Activated effector memory CD4-positive, alpha-beta T cell treated with Interleukin-2 at 50 U/mL for 16 hours (primary cell): ENCODE results near the gene MDH1B.
"Not testable (repeated sequence)": the region's sequence is repeated elsewhere in the genome, so short reads cannot be mapped to it uniquely, and the experiment has no call there.

Experiments
- DNase-seq: peaks from one replicate; pipeline ENCODE4 v3.0.0-alpha.2; 2020

MDH1B gene

DNA sequence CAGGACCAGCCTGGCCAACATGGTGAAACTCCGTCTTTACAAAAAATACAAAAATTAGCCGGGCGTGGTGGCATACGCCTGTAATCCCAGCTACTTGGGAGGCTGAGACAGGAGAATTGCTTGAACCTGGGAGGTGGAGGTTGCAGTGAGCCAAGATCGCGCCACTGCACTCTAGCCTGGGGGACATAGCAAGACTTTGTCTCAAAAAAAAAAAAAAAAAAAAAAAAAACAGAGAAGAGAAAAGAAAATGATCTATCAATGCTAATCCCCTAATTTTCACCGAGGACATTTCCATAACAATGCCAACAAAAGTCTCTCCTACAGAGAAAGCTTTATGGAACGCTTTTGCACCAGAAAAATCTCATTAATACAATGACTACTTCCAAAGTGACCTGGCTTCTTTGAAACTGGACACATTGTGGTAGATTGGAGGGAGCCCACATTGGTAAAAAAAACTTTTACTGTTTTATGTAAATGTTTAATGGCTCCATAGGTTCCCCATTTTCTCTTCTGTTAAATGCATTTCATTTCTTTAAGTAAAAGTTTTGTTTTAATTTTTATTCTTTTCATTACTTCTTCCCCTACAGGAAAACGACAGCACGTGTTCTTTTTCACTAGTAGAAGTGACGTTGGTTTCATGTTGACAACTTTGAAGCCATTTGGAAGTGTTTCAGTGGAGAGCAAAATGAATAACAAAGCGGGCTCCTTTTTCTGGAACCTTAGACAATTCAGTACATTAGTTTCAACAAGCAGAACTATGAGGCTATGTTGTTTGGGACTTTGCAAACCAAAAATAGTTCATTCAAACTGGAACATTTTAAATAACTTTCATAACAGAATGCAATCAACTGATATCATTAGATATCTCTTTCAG lies 1.2 kb upstream of the MDH1B start:
- DNase-seq = no peak

DNA sequence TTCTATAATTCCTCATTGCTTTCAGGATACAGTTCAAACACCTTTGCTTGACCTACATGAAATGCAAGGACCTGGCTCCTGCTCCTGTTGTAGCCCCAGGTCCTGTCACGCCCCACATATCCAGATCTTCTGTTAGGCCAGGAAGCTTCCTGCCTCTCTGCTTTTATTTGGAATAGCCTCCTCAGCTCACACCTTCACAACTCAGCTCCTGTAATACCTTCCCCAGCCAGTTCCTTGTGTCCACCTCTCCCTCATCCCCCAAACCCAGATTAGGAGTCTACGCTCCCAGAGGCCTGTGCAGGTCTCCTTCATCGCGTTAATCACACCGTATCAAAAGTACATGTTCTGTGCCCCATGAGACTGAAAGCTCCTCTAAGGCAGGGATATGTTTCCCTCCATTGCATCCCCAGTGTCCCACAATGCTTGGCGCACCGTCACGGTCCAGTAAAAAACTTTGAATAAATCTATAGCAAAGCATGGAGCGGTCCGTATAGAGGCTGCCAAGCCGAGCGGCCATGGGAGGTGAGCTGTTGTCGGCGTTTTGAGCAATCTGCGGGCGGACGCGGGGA lies 371 bp downstream of the MDH1B start:
- DNase-seq = no peak

DNA sequence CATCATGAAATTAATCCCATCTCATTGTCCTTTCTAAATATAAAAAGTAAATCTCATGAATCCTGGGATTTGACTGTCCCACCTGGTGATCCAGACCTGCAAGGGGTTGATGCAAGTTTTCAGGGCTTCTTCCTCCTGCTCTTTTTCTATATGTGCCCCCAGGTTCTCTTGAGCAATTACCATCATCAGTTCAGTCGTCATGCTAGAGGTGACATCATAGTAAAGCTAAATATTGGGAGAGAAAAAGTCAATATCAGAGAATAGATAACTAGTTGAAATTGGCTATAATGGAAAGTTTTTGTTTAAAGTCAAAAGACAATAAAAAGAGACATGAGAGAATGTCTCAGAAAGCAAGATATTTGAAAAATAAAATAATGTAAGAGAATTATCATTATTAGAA lies 8.3 kb downstream of the MDH1B start:
- no peak for DNase-seq

DNA sequence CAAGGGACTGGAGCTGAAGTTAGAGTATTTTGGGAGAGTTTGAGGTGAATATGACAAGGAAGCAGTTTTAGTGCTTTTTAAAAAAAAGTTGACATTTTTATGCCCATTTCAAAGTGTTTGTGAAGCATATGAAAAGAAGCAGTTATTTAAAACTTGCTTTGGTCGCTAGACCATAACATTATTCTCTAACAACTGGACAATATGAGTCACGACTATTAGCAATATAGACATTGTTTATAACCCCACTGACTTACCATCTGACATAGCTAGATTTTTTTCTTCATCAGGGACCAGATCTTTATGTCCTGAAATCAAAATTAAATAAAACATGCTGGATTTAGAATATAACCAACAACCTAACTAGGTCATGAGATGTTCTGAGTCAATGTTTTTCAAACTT lies 24.3 kb downstream of the MDH1B start:
- no peak for DNase-seq

DNA sequence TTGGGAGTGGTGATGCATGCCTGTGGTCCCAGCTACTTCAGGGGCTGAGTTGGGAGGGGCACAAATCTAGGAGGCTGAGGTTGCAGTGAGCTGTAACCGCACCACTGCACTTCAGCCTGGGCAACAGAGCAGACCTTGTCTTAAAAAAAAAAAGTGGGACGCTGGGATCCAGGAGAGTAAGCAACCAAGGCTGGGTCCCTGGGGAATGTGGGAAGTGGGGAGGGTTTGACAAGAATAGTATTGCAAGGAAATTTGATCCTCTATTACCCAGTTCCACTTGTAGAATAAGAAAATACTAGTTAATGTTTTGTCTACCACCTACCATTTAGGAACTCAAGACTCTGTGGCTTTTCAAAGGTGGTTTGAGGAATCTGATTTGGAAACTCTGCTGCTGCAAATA lies 25.9 kb downstream of the MDH1B start:
- no peak for DNase-seq

DNA sequence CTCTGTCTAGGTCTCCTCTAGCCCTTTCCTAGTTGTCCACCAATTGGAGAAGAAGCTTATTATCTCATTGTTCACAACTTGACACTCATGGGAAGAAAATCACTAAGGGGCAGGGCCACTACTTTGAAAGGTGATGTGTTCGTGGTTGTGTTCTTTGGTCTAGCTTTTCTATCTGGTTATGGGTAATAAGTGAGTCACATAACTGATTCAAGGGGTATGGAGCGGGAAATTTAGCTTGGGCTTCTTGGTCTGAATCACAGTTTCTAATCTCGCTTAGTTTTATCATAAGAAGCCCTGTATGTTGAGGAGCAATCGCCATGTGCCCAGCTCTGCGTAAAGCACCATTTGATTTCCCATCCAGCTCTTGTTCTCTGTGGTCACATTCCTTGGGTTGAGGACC lies 28.2 kb downstream of the MDH1B start:
- no peak for DNase-seq

DNA sequence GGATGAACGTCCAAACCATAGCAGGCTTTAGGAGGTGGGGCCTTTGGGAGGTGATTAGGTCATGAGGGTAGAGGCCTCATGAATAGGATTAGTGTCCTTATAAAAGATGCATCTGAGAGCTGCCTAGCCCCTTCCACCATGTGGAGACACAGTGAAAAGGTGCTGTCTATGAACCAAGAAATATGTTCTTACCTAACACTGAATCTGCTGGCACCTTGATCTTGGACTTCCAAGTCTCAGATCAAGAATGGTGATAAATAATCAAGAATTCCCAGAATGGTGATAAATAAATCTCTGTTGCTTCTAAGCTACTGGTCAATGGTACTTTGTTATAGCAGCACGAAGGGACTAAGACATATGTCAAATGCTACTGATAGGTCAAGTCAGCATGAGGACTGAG lies 31.8 kb downstream of the MDH1B start:
- no peak for DNase-seq

DNA sequence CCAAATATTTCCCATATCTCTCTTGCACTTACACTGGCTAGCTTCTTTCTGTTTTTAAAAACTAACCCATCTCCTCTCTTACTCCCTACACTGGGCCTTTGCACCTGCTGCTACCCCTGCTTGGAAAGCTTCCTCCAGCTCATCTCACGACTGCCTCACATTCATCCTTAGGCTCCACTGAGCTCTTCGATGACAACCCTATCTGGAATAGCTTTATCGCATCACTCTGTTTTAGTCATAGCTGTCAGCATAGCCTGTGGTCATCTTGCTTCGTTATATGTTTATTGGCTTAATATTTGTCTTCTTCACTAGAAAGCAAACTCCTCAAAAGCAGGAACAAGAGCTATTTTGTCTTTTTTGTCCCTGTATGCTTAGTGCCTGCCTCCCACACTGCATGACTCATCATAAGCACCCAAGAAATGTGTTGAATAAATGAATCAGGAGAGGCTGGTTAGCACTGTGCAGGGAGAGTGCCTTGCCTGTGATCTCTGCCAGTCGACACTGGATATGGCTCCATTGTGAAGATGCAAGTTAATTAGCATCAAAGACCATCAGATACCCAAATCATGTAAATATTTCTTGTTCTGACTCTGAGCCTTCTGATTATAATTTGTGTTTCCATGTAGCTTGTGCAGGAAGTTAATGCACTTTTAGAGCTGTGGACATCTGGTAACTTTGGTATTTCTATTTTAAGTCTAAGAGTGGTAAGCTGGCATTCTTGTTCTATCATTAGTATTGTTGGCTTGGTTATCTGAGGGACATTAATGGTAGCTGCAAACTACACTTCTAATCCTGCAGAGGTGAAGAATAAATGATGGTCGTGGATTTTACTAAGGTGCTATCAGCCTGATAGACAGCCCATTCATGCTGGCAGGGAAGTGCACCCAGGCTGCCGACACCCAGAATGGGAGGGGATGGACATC lies 36.6 kb downstream of the MDH1B start:
- DNase-seq = no peak

DNA sequence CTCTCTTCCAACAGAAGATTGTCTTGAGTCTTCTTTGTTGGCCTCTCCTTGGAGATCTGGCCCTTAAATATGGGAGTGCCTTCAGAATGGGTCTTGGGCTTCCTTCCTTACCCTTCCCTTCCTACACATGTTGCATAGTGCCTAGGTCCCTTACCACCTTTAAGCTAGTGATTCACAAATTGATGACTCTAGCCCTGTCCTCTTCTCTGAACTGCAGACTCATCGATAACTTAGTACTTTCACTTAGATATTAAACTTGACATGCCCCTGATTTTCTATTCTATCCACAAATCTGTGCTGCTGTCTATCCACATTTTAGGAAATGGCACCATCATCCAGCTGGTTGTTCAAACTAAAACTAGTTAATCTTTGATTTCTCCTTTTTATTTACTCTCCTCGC lies 37.8 kb downstream of the MDH1B start:
- no peak for DNase-seq

DNA sequence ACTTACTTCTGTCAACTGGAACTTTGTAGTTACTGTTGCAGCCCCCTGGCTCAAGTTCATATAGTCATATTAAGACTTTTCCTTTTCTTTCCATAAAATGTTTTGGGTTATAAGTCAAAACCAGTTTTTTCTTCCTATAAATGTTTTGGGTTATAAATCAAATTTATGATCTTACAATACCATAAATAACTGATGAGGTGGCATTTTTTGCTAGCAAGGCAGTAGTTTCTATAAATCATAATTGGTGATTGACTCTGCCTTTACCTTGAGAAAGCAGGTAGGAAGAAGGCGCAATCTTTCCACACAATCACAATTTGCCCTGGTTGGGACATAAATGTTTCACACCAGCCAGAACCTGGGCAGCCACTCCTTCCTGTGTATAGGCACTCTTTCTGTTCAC lies 41.8 kb downstream of the MDH1B start:
- no peak for DNase-seq

DNA sequence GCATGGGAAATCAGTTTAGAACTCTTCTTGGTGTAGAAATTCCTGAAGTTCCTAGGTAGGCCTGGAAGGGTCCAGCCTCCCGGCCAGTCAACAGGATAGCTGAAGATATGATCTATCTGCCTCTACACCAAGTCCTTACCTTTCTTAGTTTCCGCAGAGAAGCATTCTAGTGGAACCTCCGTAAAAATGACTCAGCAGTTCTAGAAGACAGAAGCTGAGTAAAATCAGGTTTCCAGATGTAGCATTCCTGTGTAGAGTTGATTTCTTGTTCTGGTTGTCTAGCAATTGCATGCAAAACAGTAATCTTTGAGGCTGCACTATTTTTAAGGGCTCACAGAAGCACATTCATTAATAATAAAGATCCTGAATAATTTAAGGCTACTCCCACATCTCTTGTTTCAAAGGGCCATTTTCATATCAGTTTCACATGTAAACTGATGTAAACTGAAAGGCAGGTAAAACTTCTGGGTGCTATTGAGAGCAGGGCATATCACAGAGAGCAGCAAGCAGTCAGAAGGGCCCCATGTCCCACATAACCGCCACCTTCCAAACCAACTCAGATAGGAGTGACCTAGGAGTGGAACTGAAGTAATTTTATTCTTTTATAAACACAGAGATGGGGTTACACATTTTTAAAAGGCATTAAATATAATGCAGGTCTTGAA lies 43.7 kb downstream of the MDH1B start:
- no peak for DNase-seq

DNA sequence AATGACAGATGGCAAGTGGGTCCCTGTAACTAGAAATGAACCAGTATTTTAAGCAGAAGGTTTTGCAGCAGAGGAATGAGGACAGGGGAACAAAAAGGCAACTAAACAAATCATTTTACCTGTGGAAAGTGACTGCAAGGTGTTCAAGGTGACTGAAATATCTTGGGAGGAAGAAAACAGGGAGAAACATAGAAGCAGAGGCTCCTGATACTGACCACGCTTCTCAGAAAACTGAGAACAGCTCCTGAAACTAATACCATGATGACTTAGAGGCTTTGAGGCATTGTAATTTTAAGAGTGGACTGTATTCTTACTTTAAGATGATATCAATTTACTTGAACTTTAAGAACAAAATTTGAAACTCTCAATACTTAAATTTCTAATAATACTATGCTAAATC lies 46.8 kb downstream of the MDH1B start, which contains the start of gene DYTN:
Gene DYTN (minus strand): TSS at position 101 of the 400 bp plus-strand sequence. CDS start 117 bp downstream, outside the sequence.
- no peak for DNase-seq

DNA sequence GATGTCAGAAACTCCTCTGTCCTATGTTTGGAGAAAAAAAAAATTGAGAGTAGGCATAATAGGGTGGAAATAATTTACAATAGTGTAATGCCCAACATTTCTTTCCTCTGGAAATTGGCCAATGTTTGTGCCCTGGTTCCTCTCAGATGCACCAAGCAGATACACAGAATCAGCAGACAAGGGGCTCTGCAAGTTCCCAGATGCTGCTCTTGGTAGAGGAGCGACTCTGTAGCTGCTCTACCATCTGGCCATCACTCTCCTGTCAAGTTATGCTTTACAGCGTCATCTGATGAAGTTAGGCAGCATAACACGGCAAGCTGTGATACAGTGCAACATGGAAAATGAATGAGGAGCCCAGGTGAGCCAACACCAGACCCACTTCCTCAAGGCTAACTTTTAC lies 48.5 kb downstream of the MDH1B start:
- no peak for DNase-seq

DNA sequence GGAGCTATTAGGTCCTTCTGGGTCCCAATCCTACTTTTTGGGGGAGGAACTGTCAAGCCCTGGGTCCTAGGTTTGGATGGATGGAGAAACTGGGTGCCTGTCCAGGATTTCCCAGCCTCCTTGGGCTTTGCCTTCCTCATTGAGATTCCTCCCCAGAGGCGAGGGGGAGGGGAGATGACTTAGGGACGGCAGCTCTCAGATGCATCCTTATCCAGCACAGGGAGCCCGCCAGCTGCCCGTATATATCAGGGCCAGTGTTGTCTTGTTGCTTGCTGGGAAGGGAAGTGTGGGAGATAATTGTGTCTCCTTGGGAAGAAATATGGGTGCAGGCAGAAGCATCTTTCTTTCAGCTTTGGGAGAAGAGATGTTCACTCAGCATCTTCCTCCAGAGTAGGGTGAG lies 49.9 kb downstream of the MDH1B start:
- DNase-seq = not testable (repeated sequence)

DNA sequence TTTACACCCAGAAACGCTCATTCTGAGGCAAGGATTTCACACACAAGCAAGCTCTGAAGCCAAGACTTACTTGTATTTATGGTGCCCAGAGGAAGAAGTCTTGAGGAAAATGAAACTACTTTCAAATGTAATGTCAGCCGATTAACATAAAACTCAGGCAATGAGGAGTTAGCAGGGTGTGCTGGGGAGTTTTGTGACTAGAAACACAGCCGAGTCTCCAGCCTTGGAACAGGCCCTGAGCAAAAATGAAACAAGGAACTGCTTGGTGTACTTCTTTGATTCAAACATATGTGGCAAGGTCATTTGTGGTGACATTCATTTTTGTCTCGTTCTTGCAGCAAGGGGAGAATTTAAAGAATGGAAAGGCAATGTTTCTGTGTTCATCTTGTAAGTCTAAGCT lies 51.4 kb downstream of the MDH1B start:
- DNase-seq = no peak

DNA sequence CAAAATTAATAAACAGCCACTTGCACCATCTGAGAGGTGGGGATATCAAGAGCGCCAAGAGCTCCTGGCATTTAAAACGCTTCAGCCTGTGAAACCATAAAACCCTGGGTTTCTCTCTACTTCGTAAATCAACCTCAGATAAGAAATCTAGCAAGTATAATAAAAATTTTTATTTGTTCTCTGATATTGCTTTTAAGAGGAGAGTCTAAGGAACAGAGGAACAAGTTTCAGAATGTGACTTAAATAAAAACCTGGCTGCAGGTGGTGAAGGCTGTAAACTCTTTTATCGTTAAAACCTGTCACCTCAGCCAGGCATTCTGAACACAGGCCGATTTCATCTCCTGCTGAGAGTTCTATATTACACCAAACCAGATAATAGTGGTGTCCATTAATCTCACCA lies 56.8 kb downstream of the MDH1B start:
- DNase-seq = no peak

DNA sequence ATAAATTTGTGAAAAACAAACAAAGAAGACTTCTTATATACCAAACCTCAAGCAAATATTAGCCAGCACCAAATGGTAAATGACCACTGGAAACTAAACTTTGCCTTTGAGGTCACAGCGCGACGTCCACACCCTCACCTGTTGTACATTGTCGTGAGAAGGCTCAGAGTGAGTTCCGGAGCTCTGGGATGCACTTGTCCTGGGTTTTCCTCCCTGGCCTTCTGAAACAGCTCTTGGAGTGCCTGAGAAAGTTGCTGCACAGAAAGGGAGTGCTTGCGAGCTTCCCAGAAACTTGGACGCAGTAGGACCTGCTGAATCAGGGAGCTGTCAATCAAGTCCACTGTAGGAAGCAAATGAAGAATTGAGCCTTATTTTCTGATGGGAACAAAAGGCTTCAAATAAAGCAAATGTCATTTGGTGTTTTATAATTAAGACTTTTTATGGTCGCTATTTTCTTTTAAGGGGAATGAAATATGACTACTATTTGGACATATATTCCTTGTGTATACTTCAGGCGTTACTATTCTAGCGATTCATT lies 57.9 kb downstream of the MDH1B start:
- no peak for DNase-seq

DNA sequence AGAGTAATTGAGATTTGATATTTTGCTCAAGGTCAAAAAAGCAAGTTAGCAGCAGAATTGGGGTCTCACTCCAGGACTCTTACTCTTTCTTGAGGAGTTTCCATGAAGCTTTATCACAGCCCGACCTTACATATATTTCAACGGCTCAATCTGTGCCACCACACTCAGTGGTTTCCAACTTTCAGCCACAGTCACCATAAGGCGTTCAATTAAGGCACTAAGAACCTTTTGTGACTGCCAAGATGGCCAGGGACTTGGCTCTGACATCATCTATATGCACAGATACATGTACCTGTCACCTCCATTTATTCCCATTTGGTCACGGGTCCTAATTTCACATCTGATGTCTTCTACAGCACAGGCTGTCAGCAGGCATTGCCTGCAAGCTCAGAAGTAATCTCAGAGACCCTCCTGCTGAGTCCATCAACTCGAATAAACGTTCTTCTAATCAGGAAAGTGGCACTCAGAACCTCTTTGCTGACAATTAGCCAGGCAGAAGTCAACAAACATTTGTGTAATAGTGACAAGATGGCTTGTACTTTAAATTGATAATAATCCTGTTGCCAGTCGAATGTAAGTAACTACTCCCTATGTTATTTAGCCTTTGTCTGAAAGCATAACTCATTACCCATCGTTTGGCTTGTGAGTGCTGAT lies 63.0 kb downstream of the MDH1B start:
- DNase-seq = no peak

DNA sequence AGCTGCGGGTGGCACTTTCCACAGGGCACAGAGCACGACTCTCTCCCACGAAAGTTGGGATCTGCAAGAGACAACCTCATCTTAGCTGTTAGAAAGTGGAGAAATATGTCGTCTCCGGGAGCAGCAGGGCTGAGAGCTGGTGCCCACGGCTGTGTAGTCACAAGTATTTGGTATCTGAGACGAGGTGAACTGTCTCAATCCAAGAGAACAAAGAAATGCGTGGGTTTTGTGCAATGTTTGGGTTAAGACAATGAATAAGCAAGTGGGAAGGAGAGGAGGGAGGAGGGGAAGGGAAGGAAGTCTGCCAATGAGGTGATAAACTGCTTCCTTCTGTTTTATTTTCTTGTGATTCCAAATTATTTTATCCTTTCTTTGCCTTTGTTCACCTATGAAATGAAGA lies 65.0 kb downstream of the MDH1B start:
- DNase-seq = no peak

DNA sequence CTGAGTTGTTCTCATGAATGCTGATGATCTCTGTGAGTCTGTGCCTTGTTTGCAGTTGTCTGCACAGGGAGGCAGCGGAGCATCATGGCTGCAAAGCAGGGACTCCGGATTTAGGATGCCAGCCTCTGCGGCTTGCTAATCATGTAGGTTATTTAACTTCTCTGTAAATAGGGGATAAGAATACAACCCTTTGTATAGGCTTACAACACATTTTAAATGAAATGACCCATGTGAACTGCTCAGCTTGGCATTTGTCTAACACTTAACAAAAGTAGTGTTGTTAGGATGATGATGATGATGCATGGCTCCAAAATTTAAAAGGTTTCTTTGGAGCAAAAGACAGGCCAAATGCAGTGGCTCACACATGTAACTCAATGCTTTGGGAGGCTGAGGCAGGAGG lies 66.3 kb downstream of the MDH1B start:
- DNase-seq = no peak

DNA sequence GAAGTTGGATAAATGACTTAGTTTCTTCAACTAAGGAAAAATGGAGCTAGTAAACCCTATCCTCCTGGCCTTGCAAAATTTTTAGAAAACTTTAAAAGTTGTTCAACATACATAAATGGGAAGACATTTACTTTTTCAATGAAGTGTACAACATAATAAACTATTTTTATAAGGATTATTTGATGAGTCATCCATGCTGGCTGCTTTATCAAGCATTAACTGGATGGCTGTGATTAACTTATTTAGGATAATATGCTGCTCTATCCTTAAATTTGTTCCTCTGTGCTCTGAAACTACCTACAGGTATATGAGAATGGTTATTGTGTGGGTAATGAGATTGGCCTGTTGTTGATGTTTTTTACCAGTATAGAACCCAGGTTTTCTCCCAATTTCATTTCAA lies 68.2 kb downstream of the MDH1B start:
- DNase-seq = no peak
